Measurements from ENCODE around the gene FZD7. TPM values are rescaled to one million over a fixed set of nuclear protein-coding genes. Genes with fewer than 3 reads are reported as not detected.

The FZD7 gene
- total RNA-seq, 1 donor from 2014 or later: 25.3 TPM

DNA sequence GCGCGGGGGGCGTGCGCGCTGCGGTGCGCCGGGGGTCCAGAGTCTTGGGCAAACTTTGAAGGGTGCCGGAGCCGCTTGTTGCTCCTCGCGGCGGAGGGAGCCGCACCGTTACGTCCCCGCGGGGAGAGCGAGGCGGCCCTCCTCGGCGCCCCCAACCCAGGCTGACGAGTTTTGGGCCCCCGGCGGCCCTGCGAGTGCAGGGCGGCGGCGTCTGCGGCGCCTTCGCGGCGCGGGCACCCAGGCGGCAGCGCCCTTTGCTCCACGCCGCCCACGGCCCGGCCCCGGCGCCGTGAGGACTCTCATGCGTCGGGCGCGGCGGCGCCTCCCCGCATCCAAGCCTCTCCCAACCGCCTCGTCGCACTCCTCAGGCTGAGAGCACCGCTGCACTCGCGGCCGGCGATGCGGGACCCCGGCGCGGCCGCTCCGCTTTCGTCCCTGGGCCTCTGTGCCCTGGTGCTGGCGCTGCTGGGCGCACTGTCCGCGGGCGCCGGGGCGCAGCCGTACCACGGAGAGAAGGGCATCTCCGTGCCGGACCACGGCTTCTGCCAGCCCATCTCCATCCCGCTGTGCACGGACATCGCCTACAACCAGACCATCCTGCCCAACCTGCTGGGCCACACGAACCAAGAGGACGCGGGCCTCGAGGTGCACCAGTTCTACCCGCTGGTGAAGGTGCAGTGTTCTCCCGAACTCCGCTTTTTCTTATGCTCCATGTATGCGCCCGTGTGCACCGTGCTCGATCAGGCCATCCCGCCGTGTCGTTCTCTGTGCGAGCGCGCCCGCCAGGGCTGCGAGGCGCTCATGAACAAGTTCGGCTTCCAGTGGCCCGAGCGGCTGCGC is 814 bp downstream of the FZD7 start:
- intact Hi-C loops (cut with DNase I): loop anchor here (5.0 kb wide), 1 partner anchor 172 kb away; no protein-coding TSS in a partner anchor
- peak; percentile 7 for ATAC-seq (ENCODE audit: poor library complexity)
- peak; percentile 59 for DNase-seq

DNA sequence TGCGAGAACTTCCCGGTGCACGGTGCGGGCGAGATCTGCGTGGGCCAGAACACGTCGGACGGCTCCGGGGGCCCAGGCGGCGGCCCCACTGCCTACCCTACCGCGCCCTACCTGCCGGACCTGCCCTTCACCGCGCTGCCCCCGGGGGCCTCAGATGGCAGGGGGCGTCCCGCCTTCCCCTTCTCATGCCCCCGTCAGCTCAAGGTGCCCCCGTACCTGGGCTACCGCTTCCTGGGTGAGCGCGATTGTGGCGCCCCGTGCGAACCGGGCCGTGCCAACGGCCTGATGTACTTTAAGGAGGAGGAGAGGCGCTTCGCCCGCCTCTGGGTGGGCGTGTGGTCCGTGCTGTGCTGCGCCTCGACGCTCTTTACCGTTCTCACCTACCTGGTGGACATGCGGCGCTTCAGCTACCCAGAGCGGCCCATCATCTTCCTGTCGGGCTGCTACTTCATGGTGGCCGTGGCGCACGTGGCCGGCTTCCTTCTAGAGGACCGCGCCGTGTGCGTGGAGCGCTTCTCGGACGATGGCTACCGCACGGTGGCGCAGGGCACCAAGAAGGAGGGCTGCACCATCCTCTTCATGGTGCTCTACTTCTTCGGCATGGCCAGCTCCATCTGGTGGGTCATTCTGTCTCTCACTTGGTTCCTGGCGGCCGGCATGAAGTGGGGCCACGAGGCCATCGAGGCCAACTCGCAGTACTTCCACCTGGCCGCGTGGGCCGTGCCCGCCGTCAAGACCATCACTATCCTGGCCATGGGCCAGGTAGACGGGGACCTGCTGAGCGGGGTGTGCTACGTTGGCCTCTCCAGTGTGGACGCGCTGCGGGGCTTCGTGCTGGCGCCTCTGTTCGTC is 1.7 kb downstream of the FZD7 start:
- DNase-seq (peak; percentile 82), ATAC-seq (ENCODE audit: poor library complexity) (peak; percentile 37)
- intact Hi-C loops (cut with DNase I): no loop called here

DNA sequence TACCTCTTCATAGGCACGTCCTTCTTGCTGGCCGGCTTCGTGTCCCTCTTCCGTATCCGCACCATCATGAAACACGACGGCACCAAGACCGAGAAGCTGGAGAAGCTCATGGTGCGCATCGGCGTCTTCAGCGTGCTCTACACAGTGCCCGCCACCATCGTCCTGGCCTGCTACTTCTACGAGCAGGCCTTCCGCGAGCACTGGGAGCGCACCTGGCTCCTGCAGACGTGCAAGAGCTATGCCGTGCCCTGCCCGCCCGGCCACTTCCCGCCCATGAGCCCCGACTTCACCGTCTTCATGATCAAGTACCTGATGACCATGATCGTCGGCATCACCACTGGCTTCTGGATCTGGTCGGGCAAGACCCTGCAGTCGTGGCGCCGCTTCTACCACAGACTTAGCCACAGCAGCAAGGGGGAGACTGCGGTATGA is 2.3 kb downstream of the FZD7 start:
- DNase-seq: peak; percentile 49
- no peak for ATAC-seq (ENCODE audit: poor library complexity)
- intact Hi-C loops (cut with DNase I): no loop called here

DNA sequence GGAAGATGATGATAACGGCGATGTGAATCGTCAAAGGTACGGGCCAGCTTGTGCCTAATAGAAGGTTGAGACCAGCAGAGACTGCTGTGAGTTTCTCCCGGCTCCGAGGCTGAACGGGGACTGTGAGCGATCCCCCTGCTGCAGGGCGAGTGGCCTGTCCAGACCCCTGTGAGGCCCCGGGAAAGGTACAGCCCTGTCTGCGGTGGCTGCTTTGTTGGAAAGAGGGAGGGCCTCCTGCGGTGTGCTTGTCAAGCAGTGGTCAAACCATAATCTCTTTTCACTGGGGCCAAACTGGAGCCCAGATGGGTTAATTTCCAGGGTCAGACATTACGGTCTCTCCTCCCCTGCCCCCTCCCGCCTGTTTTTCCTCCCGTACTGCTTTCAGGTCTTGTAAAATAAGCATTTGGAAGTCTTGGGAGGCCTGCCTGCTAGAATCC is 3.0 kb downstream of the FZD7 start:
- no peak for DNase-seq
- intact Hi-C loops (cut with DNase I): no loop called here

DNA sequence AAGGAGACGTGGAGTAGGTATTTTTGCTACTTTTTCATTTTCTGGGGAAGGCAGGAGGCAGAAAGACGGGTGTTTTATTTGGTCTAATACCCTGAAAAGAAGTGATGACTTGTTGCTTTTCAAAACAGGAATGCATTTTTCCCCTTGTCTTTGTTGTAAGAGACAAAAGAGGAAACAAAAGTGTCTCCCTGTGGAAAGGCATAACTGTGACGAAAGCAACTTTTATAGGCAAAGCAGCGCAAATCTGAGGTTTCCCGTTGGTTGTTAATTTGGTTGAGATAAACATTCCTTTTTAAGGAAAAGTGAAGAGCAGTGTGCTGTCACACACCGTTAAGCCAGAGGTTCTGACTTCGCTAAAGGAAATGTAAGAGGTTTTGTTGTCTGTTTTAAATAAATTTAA is 3.4 kb downstream of the FZD7 start:
- DNase-seq (no peak), ATAC-seq (ENCODE audit: poor library complexity) (no peak)
- intact Hi-C loops (cut with DNase I): no loop called here

More for the DNA sequence above, 3.0 kb downstream of the FZD7 start:
- ATAC-seq (ENCODE audit: poor library complexity): no peak

DNA sequence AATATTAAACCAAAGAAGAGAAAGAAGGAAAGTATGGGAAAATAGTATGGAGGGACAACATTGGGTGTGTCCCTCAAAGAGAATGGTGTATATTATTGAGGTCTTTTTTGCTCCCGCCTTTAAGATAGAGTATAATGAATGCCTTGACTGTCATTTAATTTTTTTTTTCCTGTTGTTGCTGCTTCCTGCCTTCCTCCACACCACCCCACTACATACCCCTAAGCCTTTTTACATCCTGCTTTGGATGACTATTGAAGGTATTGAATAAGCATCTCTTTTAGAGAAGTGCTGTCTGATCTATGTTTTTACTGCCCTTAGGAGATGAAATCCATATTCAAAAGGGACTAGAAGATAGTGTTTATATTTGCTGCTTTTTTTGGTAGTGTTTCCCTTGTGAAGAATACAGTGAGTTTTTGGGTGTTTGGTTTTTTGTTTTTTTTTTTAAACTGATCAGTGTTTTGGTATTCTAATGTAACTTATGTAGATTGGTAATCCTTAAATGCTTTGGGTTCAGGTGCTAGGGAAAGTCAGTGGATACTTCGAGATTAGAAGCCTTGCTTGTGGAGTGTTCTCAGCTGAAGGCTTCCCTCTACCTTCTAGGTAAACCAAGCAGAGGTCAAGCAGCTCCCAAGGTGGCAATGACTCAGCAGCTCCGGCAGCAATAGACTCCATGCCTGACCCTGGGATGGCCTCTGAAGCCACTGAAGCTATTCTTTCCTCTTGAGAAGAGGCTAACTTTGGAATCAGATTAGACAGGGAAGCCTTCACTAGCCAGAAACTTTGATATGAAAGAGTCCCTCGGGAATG is 5.0 kb downstream of the FZD7 start:
- peak; percentile 50 for DNase-seq
- intact Hi-C loops (cut with DNase I): no loop called here

DNA sequence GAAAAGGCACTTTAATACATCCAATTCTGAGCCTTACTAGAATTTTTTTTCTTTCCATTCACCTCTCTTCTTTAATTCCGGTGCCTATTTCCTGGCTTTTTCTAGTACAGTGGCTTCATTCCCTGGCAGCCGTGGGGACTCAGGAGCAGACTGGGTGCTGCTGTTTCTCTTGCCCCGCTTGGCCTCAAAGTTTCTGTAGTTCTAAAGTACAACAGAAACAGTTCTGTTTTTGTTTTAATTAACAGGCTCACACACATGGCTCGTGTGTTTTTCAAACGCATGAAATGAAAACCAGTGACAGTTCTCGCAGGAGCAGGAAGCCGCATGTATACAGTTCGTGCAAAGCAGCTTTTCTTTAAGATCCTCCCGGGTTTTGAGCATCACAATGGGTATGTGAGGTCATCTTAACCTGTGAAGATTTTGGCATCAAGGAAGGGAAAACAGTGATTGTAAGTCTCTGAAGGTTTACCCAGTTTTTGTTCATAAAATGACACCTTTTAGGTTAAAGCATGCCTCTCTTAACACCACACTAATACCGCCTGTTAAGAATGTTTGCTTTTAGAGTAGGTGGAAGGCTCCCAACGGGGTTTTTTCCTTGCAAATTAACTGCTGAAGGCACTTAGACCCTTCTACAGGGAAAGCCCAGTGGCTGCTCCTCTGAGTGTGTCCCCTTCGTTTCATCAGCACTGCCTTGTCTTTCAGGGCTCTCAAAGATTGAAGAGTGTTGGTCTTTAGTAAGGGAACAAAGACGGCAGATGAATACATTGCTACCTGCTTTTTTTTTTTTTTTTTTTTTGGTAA is 5.8 kb downstream of the FZD7 start:
- no peak for DNase-seq
- no peak for ATAC-seq (ENCODE audit: poor library complexity)
- intact Hi-C loops (cut with DNase I): loop anchor here (10.0 kb wide), 1 partner anchor 115 kb away; no protein-coding TSS in a partner anchor

More for the DNA sequence above, 5.0 kb downstream of the FZD7 start:
- peak; percentile 41 for ATAC-seq (ENCODE audit: poor library complexity)

DNA sequence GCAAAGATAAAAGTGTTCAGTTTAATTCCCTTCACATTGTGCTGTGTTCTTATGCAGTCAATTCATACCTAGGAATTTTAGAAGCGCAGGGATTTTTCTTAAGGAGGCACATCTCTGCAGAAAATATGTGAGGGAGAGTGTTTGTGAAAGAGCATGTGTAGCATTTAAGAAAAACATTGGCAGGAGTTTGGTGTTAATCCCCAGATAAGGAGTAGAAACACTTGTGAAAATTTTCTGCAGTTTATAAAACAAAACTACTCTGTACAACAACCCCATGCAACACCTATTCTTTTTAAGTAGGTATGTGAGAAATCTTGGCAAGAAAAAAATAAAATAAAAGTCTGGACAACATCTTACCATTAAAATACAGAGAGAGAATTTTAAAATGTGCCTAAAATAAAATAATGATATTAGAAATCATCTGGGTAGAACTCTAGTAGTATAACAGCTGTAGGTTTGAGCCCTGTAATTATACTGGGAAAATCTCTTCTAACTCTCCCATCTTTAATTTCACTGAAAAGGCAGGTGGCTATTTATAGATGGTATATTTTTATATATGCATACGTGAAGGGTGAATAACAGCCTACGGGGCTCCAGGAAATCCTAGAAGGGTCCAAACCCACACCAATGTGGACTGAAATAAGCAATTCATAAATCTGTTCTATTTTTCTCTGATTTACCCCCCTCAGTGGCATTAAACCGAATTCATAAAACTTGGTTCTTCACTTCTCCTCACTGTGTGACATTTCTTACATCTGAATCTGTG is 6.6 kb downstream of the FZD7 start:
- ATAC-seq (ENCODE audit: poor library complexity): no peak
- intact Hi-C loops (cut with DNase I): loop anchor here (10.0 kb wide), 1 partner anchor 115 kb away; no protein-coding TSS in a partner anchor
- DNase-seq: no peak

DNA sequence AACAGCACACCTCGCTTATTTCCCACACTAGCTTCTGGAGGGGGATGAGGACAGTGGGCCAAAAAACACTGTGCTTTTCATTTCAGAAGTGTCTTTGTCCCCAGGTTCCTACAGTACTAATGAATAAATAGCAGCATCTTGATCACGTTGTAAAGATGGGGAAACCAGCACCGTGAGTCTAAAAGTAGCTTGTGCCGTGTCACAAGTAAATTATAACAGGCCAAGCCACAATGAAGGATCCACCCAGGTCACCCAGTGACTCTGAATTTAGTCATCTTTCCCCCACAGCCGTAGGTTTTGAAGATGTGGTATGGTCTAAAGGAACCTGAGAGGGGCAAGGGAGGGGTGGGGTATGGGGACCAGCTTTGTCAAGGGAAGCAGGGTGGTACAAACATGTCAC is 8.8 kb downstream of the FZD7 start:
- intact Hi-C loops (cut with DNase I): loop anchor here (10.0 kb wide), 1 partner anchor 112 kb away; no protein-coding TSS in a partner anchor
- DNase-seq (no peak), ATAC-seq (ENCODE audit: poor library complexity) (no peak)

DNA sequence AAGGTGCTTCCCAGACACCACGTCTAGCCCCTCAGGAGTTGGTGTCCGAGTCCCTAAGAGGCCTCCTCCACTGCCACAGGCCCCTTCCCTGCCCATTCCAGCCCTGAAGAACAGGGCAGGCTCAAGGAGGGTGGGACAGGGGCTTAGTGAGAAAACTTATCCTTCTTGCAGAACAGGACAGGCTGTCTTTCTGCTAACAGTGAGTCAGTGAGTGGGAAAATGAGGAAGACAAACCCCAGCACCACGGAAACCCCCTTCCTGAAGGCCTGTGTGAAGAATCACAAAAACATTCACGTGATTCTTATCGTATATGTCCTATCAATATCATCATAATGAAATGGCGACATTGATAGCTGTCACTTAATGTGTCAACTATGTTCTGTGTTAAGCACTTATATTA is 9.8 kb downstream of the FZD7 start:
- no peak for ATAC-seq (ENCODE audit: poor library complexity)
- intact Hi-C loops (cut with DNase I): loop anchor here (10.0 kb wide), 1 partner anchor 111 kb away; no protein-coding TSS in a partner anchor
- DNase-seq: no peak

DNA sequence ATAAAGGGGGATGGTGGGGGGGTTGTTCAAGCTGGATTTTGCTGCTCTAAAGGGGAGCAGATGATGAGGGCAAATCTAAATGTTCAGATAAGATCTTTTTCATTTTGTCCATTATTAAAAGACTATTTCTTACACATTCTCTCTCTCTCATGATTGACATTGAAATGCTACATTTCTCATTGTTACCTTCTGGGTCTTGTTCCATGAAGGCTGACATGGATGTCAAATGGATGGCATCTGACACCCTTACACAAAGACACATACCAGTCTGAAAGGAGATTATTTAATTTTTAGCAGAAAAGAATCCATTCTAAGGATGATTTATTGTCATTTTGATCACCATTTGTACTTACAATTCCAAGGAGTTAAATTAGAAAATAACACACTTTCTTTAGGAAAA is 11.1 kb downstream of the FZD7 start:
- intact Hi-C loops (cut with DNase I): loop anchor here (10.0 kb wide), 1 partner anchor 110 kb away; no protein-coding TSS in a partner anchor
- no peak for ATAC-seq (ENCODE audit: poor library complexity)
- no peak for DNase-seq

DNA sequence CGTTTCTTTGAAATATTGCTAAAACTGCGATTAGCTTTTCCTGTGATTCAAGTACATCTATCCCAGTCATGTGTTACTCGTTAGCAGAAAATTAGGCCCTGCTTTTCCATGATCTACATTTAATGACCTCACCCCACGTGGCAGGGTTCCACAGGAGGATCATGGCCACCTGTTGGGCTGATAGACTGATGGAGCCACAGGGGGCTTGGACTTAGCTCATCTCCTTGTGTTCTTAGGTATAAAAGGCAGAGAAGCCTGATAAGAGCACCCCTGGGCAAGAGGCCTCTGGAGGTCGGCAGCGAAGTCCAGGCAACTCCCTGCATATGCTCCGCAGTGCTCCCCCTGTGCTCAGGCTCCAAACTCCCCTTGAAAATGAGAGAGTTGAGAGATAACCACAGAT is 12.9 kb downstream of the FZD7 start:
- intact Hi-C loops (cut with DNase I): loop anchor here (10.0 kb wide), 1 partner anchor 108 kb away; no protein-coding TSS in a partner anchor
- no peak for DNase-seq

DNA sequence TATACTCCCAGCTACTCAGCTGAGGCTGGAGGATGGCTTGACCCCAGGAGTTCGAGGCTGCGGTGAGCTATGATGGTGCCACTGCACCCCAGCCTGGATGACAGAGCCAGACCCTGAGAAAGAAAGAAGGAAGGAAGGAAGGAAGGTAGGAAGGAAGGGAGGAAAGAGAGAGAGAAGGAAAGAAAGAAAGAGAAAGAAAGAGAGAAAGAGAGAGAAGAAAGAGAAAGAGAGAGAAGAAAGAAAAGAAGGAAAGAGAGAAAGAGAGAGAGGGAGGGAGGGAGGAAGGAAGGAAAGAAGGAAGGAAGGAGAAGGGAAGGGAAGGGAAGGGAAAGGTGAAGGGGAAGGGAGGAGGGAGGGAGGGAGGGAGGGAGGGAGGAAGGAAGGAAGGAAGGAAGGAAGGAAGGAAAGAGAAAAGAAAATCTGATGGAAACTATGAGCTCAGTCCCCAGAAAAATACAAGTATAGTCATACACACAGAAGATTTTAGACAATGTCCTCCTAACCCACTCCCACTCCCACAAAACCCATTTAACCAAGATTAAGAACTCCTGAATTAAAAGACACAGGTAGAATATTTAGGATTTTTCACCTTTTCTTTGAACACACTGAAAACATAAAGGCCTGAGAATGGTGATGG is 15.6 kb downstream of the FZD7 start:
- intact Hi-C loops (cut with DNase I): loop anchor here (10.0 kb wide), 1 partner anchor 106 kb away; no protein-coding TSS in a partner anchor
- ATAC-seq (ENCODE audit: poor library complexity): no peak
- no peak for DNase-seq

More for the DNA sequence above, 12.9 kb downstream of the FZD7 start:
- no peak for ATAC-seq (ENCODE audit: poor library complexity)

DNA sequence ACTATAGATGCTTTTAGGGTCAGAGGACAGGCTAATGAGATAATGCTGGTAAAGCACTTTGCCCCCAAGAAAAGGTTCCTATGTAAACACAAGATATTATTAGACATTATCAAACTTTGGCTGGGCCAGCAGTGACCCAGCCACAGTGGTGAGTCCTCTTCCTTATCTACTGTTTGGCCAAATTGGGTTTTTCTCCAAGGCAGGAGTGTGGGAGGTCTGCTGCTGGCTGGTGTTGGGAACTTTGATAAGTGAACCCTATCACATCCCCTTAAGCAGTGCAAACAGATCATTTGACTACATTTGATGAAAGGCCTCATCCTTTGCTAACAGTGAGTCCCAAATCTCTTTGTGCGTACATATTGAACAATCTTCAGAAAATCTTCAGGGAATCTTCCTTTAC is 16.2 kb downstream of the FZD7 start:
- intact Hi-C loops (cut with DNase I): loop anchor here (10.0 kb wide), 2 partner anchors 105 to 255 kb away; no protein-coding TSS in a partner anchor

DNA sequence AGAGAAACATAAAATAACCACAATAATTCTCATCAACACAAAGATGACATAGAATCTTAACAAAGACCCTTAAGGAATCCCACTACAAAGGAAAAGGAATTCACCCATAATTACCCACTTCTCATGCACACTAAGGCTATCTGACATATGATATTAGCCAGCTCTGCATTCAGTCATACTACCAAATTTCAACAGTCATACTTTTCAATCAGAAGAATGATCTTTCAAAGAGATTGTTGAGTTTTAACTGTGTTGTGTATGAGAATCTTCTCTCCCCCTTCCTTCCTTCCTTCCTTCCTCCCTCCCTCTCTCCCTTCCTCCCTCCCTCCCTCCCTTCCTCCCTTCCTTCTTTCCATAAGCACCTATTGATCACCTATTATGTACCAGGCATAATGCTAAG is 17.0 kb downstream of the FZD7 start:
- ATAC-seq (ENCODE audit: poor library complexity): no peak
- DNase-seq: no peak
- intact Hi-C loops (cut with DNase I): loop anchor here (10.0 kb wide), 1 partner anchor 256 kb away; no protein-coding TSS in a partner anchor

More for the DNA sequence above, 16.2 kb downstream of the FZD7 start:
- ATAC-seq (ENCODE audit: poor library complexity): no peak
- DNase-seq: no peak

DNA sequence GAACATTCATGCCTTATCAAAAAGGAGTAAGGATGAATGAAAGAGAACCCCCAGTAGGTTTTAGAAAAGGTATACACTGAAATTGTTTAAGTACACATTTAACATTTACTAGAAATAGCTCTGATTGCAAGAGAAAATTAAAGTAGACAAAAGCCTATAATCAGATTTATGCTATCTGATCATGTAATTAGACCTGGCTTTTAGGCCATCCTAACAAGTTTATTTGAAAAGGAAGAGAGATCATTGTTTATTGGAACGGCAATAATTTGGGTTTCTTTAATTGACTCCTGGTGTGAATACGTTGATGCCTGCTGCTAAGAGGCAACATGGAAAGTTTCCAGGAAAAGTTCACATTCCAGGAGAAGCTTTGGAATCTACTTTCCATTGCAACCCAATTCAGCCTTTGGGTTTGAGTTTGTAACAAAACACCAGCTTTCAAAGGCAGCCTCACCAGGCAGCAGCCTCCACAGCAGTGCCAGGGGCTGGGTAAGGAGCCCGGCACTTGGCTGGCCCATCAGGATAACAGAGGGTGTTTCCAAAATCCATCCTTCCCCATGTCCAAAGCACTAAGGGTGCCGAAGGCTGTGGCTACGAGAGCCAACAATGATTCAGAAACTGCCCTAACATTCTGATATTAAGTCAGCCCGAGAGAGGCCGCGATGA is 18.0 kb downstream of the FZD7 start:
- ATAC-seq (ENCODE audit: poor library complexity) (peak; percentile 31), DNase-seq (no peak)
- intact Hi-C loops (cut with DNase I): loop anchor here (10.0 kb wide), 1 partner anchor 257 kb away; no protein-coding TSS in a partner anchor
